OCI-LY1 (cell line): ENCODE results near the gene LRMDA.

Experiments
- H2AFZ ChIP-seq: fragments of 200-600 bp; sonication (generic), shearing (Covaris generic); 2 replicates; pipeline ENCODE4 v1.6.0; 2014; ENCODE audit warnings: antibody characterized with exemption, mild to moderate bottlenecking, low read length
- H3F3A ChIP-seq: fragments of 200-600 bp; sonication (generic), shearing (Covaris generic); 2 replicates; pipeline ENCODE4 v1.6.0; 2014; ENCODE audit warnings: mild to moderate bottlenecking, antibody characterized with exemption, low read length, moderate library complexity; ENCODE audit not compliant: insufficient read depth
- H3K27ac ChIP-seq: fragments of 200-600 bp; sonication (generic); 2 replicates; pipeline ENCODE4 v1.5.1; 2014; ENCODE audit warnings: low read length, mixed run types, mild to moderate bottlenecking, low read depth; ENCODE audit not compliant: poor library complexity, severe bottlenecking
- H3K27me3 ChIP-seq: fragments of 200-600 bp; sonication (generic); 2 replicates; pipeline ENCODE4 v1.6.0; 2014; ENCODE audit warnings: antibody characterized with exemption, mild to moderate bottlenecking, low read length, moderate library complexity; ENCODE audit not compliant: insufficient read depth
- H3K36me3 ChIP-seq: fragments of 200-600 bp; sonication (generic); 2 replicates; pipeline ENCODE4 v1.6.1; 2014; ENCODE audit warnings: mild to moderate bottlenecking, antibody characterized with exemption, low read length, moderate library complexity, mixed read lengths; ENCODE audit not compliant: insufficient read depth
- H3K4me1 ChIP-seq: fragments of 200-600 bp; sonication (generic); 2 replicates; pipeline ENCODE4 v1.5.1; 2014; ENCODE audit warnings: mild to moderate bottlenecking, low read length, moderate library complexity; ENCODE audit not compliant: insufficient read depth, severe bottlenecking
- H3K4me2 ChIP-seq: fragments of 200-600 bp; sonication (generic), shearing (Covaris generic); 2 replicates; pipeline ENCODE4 v1.6.1; 2014; ENCODE audit warnings: low read length
- H3K4me3 ChIP-seq: fragments of 200-600 bp; sonication (generic); 2 replicates; pipeline ENCODE4 v1.5.1; 2014; ENCODE audit warnings: low read length, low read depth, mild to moderate bottlenecking, mixed read lengths; ENCODE audit not compliant: poor library complexity, severe bottlenecking
- H3K79me2 ChIP-seq: fragments of 200-600 bp; shearing (Covaris generic); 2 replicates; pipeline ENCODE4 v1.6.1; 2016; ENCODE audit warnings: mixed run types, low read length, mixed read lengths; ENCODE audit not compliant: insufficient read depth
- H3K9ac ChIP-seq: fragments of 200-600 bp; sonication (generic), shearing (Covaris generic); 2 replicates; pipeline ENCODE4 v1.6.1; 2014; ENCODE audit warnings: mild to moderate bottlenecking, low read length, mixed read lengths
- H3K9me2 ChIP-seq: fragments of 200-600 bp; sonication (generic), shearing (Covaris generic); 2 replicates; pipeline ENCODE4 v1.6.1; 2014; ENCODE audit warnings: low read depth, mild to moderate bottlenecking, low read length, mixed read lengths
- H3K9me3 ChIP-seq: fragments of 200-600 bp; shearing (Covaris generic); 2 replicates; pipeline ENCODE4 v1.6.1; 2014; ENCODE audit warnings: low read length, mixed read lengths
- H4K20me1 ChIP-seq: fragments of 200-600 bp; sonication (generic), shearing (Covaris generic); 2 replicates; pipeline ENCODE4 v1.6.0; 2016; ENCODE audit warnings: mild to moderate bottlenecking, low read length; ENCODE audit not compliant: insufficient read depth
- EZH2 ChIP-seq: fragments of 200-600 bp; sonication (generic), shearing (Covaris generic); IDR thresholded peaks from 2 replicates; pipeline ENCODE4 v1.8.0; 2017; ENCODE audit warnings: borderline replicate concordance, mixed run types, mild to moderate bottlenecking, antibody characterized with exemption, low read length, moderate library complexity, mixed read lengths
- TF ChIP-seq, protein P1 (sequence below): fragments of 200-600 bp; sonication (generic), shearing (Covaris generic); IDR thresholded peaks from 2 replicates; pipeline ENCODE4 v1.5.1; 2017; ENCODE audit warnings: mild to moderate bottlenecking, antibody characterized with exemption, low read length, moderate library complexity, mixed read lengths

Gene LRMDA

DNA sequence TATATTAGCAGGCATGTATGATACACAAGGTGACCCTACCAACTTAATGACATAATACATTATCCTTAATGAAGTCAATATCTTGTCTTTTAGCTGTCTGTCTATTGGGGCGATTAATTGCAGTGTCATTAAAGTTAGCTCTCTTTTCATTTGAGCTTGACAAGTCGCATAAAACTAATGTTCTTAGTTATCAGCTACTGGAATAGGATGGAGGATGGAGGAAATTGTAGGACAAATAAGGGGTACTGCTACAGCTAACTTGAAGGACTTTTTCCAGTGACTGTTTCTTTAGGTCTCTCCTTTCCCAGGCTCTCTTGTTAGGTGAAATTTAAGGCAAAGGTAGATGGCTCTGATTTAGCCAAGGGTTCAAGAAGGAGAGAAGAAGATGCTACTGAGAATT is 506.4 kb downstream of the LRMDA start:
- Histone ChIP-seq H2AFZ (no peak overlapping the region), H3K4me2 (no peak overlapping the region), H3K79me2 (no peaks in the 10 kb centered on the region), H3K27ac (no peak overlapping the region), H3F3A (no peaks in the 10 kb centered on the region), H3K36me3 (no peaks in the 10 kb centered on the region), H3K4me3 (no peak overlapping the region), H3K9me3 (no peaks in the 10 kb centered on the region), H3K4me1 (no peaks in the 10 kb centered on the region), H3K9me2 (no peaks in the 10 kb centered on the region), H3K9ac (no peak overlapping the region), H4K20me1 (no peaks in the 10 kb centered on the region), H3K27me3 (no peaks in the 10 kb centered on the region)
- TF ChIP-seq EZH2 = no peak
- TF ChIP-seq, protein P1, sequence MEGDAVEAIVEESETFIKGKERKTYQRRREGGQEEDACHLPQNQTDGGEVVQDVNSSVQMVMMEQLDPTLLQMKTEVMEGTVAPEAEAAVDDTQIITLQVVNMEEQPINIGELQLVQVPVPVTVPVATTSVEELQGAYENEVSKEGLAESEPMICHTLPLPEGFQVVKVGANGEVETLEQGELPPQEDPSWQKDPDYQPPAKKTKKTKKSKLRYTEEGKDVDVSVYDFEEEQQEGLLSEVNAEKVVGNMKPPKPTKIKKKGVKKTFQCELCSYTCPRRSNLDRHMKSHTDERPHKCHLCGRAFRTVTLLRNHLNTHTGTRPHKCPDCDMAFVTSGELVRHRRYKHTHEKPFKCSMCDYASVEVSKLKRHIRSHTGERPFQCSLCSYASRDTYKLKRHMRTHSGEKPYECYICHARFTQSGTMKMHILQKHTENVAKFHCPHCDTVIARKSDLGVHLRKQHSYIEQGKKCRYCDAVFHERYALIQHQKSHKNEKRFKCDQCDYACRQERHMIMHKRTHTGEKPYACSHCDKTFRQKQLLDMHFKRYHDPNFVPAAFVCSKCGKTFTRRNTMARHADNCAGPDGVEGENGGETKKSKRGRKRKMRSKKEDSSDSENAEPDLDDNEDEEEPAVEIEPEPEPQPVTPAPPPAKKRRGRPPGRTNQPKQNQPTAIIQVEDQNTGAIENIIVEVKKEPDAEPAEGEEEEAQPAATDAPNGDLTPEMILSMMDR = no peak

DNA sequence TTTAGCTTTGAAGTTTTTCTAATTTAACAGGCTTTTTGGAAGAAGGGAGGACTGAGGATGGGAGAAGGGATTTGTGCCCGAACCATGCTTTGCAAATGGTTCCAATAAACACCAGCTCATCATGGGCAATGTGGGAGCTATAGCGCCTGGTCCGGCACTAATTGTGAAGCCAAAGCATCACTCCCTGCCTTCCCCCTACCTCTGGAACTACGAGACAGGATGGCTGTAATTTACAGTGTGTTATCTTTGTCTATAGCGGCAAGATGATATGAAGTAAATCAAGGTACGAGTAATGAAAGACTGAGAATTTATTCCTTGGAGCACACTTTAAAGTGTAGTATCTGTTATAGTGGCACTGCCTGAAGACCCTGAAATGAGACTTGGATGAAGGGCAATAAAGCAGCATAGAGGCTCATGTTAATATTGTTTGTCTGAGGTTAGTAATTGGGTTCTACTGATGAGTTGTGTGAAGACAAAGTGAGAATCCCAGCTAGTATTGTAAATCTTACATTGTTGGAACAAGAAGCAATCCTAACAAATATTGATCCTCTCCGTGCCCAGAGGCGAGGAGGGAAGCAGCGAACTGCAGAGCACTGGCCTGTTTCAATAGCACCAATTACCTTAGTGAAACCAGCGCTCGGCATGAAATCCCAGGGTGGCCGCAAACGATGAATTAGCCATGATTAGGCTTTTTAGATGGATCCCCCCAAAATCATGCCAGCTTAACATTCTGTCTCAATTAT is 507.1 kb downstream of the LRMDA start:
- Histone ChIP-seq H3F3A (no peaks in the 10 kb centered on the region), H3K27me3 (no peaks in the 10 kb centered on the region), H3K9me3 (no peaks in the 10 kb centered on the region), H3K4me3 (no peak overlapping the region), H3K27ac (no peak overlapping the region), H3K9me2 (no peaks in the 10 kb centered on the region), H3K36me3 (no peaks in the 10 kb centered on the region), H3K9ac (no peak overlapping the region), H4K20me1 (no peaks in the 10 kb centered on the region), H2AFZ (no peak overlapping the region), H3K4me1 (no peaks in the 10 kb centered on the region), H3K79me2 (no peaks in the 10 kb centered on the region), H3K4me2 (no peak overlapping the region)
- TF ChIP-seq, protein P1 = no peak
- TF ChIP-seq EZH2 = no peak

DNA sequence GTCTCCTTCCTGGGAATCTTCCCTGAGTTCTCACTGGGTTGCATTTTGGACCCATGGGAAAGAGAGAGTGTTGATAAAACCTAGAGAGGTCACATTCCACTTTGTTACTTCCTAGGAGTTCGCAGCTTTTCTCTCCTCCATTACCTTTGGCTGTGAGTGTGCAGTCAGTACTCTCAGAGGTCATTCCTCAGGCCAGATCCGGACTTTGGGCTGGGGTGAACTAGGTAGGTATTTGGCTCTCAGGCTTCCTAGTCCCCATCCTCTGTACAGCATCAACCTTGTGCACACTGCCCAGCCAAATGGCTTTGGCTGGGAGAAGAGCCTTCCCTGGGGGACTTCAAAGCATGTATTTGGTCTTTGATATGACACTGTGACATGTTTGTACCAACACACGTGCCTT is 508.1 kb downstream of the LRMDA start:
- Histone ChIP-seq H3K27me3 (no peaks in the 10 kb centered on the region), H2AFZ (no peak overlapping the region), H4K20me1 (no peaks in the 10 kb centered on the region), H3K36me3 (no peaks in the 10 kb centered on the region), H3K4me1 (no peaks in the 10 kb centered on the region), H3K9me2 (no peaks in the 10 kb centered on the region), H3K27ac (no peak overlapping the region), H3K4me2 (no peak overlapping the region), H3F3A (no peaks in the 10 kb centered on the region), H3K9me3 (no peaks in the 10 kb centered on the region), H3K9ac (no peak overlapping the region), H3K4me3 (no peak overlapping the region), H3K79me2 (no peaks in the 10 kb centered on the region)
- TF ChIP-seq, protein P1 = no peak
- TF ChIP-seq EZH2 = no peak
